OCI-LY7 (cell line): Measurements from ENCODE around the gene KIF6. TPM values are rescaled to one million over a fixed set of nuclear protein-coding genes. Genes with fewer than 3 reads are reported as not detected.
"Not testable (repeated sequence)": the region's sequence is repeated elsewhere in the genome, so short reads cannot be mapped to it uniquely, and the experiment has no call there.

Source experiments
- BruUV-seq: library from RNA; stranded (reverse); fragments of 400-500 nt; replicated peaks from 2 replicates; lab custom pipeline; 2021; lab: Mats Ljungman, UMichigan
- CTCF ChIA-PET: fragments of 300-600 bp; sonication (Branson Sonifier 250); formaldehyde crosslinking; loops from one replicate; lab custom pipeline; 2022; ENCODE audit warnings: antibody characterized with exemption; ENCODE audit not compliant: unreplicated experiment; lab: Charles Lee
- POLR2A ChIA-PET: fragments of 300-600 bp; sonication (Branson Sonifier 250); formaldehyde crosslinking; loops from one replicate; lab custom pipeline; 2022; ENCODE audit warnings: antibody characterized with exemption; lab: Charles Lee
- DNase-seq: peaks from one replicate; pipeline ENCODE4 v3.0.0-alpha.2; 2015; ENCODE audit warnings: low spot score
- H2AFZ ChIP-seq: fragments of 200-600 bp; sonication (generic), shearing (Covaris generic); 2 replicates; pipeline ENCODE4 v1.6.1; 2014; ENCODE audit warnings: mild to moderate bottlenecking, antibody characterized with exemption, low read length, moderate library complexity
- H3K27ac ChIP-seq: fragments of 200-600 bp; sonication (generic); 2 replicates; pipeline ENCODE4 v1.5.1; 2014; ENCODE audit warnings: mixed run types, low read depth, mild to moderate bottlenecking, moderate library complexity, low read length, inconsistent platforms; ENCODE audit not compliant: poor library complexity, severe bottlenecking
- H3K36me3 ChIP-seq: fragments of 200-600 bp; sonication (generic); 2 replicates; pipeline ENCODE4 v1.6.1; 2014; ENCODE audit warnings: mild to moderate bottlenecking, antibody characterized with exemption, low read length, moderate library complexity, mixed read lengths; ENCODE audit not compliant: insufficient read depth
- H3K4me1 ChIP-seq: fragments of 200-600 bp; sonication (generic); 2 replicates; pipeline ENCODE4 v1.5.1; 2014; ENCODE audit warnings: mild to moderate bottlenecking, low read length; ENCODE audit not compliant: insufficient read depth, poor library complexity, severe bottlenecking
- H3K4me2 ChIP-seq: fragments of 200-600 bp; sonication (generic); 2 replicates; pipeline ENCODE4 v1.6.1; 2014; ENCODE audit warnings: mild to moderate bottlenecking, low read length
- H3K4me3 ChIP-seq: fragments of 200-600 bp; sonication (generic); 2 replicates; pipeline ENCODE4 v1.5.1; 2014; ENCODE audit warnings: mild to moderate bottlenecking, low read depth, low read length; ENCODE audit not compliant: poor library complexity, severe bottlenecking
- H3K79me2 ChIP-seq: fragments of 200-600 bp; sonication (generic); 2 replicates; pipeline ENCODE4 v1.6.1; 2016; ENCODE audit warnings: low read depth, mild to moderate bottlenecking, low read length, moderate library complexity, mixed read lengths; ENCODE audit not compliant: insufficient read depth
- H3K9me2 ChIP-seq: fragments of 200-600 bp; sonication (generic); 2 replicates; pipeline ENCODE4 v1.6.1; 2016; ENCODE audit warnings: mild to moderate bottlenecking, low read length, mixed read lengths; ENCODE audit not compliant: insufficient read depth
- H3K9me3 ChIP-seq: fragments of 200-600 bp; sonication (generic); 2 replicates; pipeline ENCODE4 v1.6.1; 2014; ENCODE audit warnings: mild to moderate bottlenecking, mixed run types, low read length, mixed read lengths
- H4K20me1 ChIP-seq: fragments of 200-600 bp; sonication (generic); 2 replicates; pipeline ENCODE4 v1.6.1; 2014; ENCODE audit warnings: mild to moderate bottlenecking, antibody characterized with exemption, low read length, moderate library complexity, mixed read lengths; ENCODE audit not compliant: insufficient read depth
- EZH2phosphoT487 ChIP-seq: fragments of 200-600 bp; sonication (generic); IDR thresholded peaks from 2 replicates; pipeline ENCODE4 v1.6.1; 2018; ENCODE audit warnings: low read depth, borderline replicate concordance, mild to moderate bottlenecking, mixed run types, antibody characterized with exemption, low read length, moderate library complexity, mixed read lengths
- intact Hi-C: fragments of 100-400 bp; cut with micrococcal nuclease; formaldehyde crosslinking; loops from one replicate; pipeline ENCODE4 v1.10.0; 2022; ENCODE audit not compliant: unreplicated experiment
- total RNA-seq, 2 experiments: library from RNA; depleted of rRNA in 1 of 2; stranded (reverse); fragments of >200 nt in 1 of 2; shearing (Covaris generic) in 1 of 2; gene quantifications; 2 replicates each; pipeline ENCODE4 v1.2.3, GENCODE V29; 2014 to 2022
- TF ChIP-seq, protein P1 (sequence below): fragments of 200-600 bp; sonication (generic); conservative IDR thresholded peaks from 2 replicates; pipeline ENCODE4 v1.5.1; 2014; ENCODE audit warnings: mild to moderate bottlenecking, antibody characterized with exemption, low read length, moderate library complexity, mixed read lengths

The KIF6 gene
- total RNA-seq, 2 experiments from 2014 or later = not detected

DNA sequence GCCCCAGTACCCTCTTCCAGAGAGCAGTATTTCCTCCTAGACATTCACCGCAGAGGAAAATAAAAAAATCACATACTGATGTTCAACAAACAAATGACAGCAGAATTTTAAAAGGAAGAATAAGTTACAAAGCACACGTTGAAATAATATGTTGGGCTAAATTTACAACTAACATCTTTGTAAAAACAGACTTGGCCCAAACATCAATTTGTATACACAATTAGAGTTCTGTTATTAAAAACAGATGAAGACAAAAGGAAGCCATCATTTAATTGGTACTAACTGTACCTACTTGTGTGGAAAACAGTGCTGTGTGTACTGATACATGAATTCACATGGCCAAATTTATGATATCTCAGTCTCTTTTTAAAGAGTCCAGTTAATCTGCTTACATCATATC, 46.3 kb downstream of the KIF6 start:
- Histone ChIP-seq H3K36me3 (no peaks in the 10 kb centered on the region), H3K79me2 (no peaks in the 10 kb centered on the region), H3K27ac (no peak overlapping the region), H2AFZ (no peak overlapping the region), H3K9me2 (no peaks in the 10 kb centered on the region), H3K4me2 (no peak overlapping the region), H3K4me3 (no peak overlapping the region), H3K9me3 (no peaks in the 10 kb centered on the region), H4K20me1 (no peaks in the 10 kb centered on the region), H3K4me1 (no peaks in the 10 kb centered on the region)
- ChIA-PET CTCF (no interaction called here), POLR2A (no interaction called here)
- intact Hi-C loops = no loop called here
- no TSS peak for BruUV-seq
- TF ChIP-seq, protein P1, sequence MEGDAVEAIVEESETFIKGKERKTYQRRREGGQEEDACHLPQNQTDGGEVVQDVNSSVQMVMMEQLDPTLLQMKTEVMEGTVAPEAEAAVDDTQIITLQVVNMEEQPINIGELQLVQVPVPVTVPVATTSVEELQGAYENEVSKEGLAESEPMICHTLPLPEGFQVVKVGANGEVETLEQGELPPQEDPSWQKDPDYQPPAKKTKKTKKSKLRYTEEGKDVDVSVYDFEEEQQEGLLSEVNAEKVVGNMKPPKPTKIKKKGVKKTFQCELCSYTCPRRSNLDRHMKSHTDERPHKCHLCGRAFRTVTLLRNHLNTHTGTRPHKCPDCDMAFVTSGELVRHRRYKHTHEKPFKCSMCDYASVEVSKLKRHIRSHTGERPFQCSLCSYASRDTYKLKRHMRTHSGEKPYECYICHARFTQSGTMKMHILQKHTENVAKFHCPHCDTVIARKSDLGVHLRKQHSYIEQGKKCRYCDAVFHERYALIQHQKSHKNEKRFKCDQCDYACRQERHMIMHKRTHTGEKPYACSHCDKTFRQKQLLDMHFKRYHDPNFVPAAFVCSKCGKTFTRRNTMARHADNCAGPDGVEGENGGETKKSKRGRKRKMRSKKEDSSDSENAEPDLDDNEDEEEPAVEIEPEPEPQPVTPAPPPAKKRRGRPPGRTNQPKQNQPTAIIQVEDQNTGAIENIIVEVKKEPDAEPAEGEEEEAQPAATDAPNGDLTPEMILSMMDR = no peak
- no peak for TF ChIP-seq EZH2phosphoT487
- DNase-seq = no peak

DNA sequence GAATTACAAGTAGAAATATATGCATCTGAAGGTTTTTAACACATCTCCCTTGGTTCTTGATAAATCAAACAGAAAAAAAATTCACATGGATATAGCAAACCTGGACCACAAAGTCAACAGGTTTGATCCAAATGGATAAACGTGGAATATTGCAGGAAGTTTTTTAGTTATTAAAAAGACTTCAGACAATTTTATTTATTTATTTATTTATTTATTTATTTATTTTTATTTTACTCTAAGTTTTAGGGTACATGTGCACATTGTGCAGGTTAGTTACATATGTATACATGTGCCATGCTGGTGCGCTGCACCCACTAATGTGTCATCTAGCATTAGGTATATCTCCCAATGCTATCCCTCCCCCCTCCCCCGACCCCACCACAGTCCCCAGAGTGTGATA, 47.9 kb downstream of the KIF6 start:
- POLR2A ChIA-PET, BruUV-seq, H3K9me3 ChIP-seq: not testable (repeated sequence)

DNA sequence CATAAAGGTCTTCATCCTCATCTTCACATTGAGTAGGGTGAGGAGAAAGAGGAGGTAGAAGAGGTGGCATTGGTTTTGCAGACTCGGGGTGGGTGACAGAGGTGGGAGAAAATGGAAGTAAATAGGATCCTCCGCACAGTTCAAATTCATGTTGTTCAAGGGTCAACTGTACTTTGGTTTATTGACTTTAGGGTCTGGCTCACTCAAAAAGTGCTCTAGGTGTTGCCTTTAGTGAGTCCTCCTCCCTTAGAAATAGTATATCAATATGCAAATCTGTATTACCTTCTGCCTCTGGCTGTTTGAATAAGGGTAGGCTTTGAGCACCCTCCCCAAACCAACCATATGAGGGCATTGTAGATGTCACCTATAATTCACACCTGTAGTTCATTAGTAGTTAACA, 54.7 kb downstream of the KIF6 start:
- no peak overlapping the region for H2AFZ ChIP-seq
- BruUV-seq = no TSS peak
- no peak overlapping the region for H3K4me2 ChIP-seq
- intact Hi-C loops = no loop called here
- no peak overlapping the region for H3K4me3 ChIP-seq
- H3K9me2 ChIP-seq = no peaks in the 10 kb centered on the region
- no peaks in the 10 kb centered on the region for H4K20me1 ChIP-seq
- no peaks in the 10 kb centered on the region for H3K36me3 ChIP-seq
- H3K4me1 ChIP-seq = no peaks in the 10 kb centered on the region
- TF ChIP-seq EZH2phosphoT487 = no peak
- TF ChIP-seq, protein P1 = no peak
- CTCF ChIA-PET = no interaction called here
- no peaks in the 10 kb centered on the region for H3K79me2 ChIP-seq
- no peak for DNase-seq
- H3K27ac ChIP-seq = no peak overlapping the region
- POLR2A ChIA-PET = no interaction called here
- no peaks in the 10 kb centered on the region for H3K9me3 ChIP-seq

More for the DNA sequence above, 47.9 kb downstream of the KIF6 start:
- H3K4me1 ChIP-seq, H2AFZ ChIP-seq, H3K4me2 ChIP-seq, H3K79me2 ChIP-seq, H3K4me3 ChIP-seq, H3K9me2 ChIP-seq, CTCF ChIA-PET, DNase-seq, intact Hi-C loops, H3K27ac ChIP-seq, H4K20me1 ChIP-seq, H3K36me3 ChIP-seq: not testable (repeated sequence)
